Measurements from ENCODE around the gene PRR35. TPM values are rescaled to one million over a fixed set of nuclear protein-coding genes. Genes with fewer than 3 reads are reported as not detected.
A peak's percentile ranks its signal among the peaks of the same experiment; 100 is the strongest.

Gene PRR35
- total and polyA plus RNA-seq, 5 donors from 2014 or later = not detected

DNA sequence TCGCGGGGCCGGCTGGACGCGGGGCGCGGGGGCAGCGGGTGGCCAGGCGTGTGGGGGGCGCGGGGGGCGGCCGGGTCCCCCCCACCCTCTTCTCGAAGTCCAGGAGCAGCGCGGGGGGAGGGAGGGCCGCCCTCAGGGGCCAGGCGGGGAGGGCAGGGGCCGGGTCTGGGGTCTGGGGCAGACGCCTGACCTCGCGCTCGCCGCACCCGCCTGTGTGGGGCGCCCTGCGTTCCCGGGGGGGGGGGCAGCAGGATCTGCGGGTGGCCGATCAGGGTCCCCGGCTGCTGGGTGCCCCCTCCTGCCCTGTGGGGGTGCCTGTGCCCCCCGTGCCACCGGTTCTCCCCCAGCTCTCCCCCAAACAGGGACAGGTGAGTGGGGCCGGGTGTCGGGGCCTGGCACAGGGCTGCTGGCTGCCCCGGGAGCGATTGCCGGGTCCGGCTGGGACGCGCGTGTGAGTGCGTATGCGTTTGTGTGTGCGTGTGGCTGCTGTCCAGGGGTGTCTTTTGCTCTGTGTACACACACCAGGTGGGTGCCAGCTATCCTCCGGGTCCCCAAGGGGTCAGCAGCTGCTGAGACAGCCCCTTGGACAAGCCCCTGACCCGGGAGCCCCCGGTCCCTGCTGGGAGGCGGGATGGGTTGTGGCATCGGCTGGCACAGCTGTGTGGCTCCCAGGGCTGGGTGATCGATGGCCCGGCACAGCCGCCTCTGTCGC, 663 bp downstream of the PRR35 start:
- ATAC-seq (ENCODE audit: low read depth in 2 of 2) (no peak), DNase-seq (no peak)
- no peak overlapping the region for H3K4me3 Mint-ChIP-seq
- no peaks in the 10 kb centered on the region for H3K27me3 ChIP-seq (ENCODE audit: control insufficient read depth, insufficient read depth, low read length)
- H3K4me1 Mint-ChIP-seq = peaks cover 0 to 3% (median 0%) of the 10 kb centered on the region in 4 donors
- no peak overlapping the region for H3K4me3 ChIP-seq (ENCODE audit: low read depth, low read length)
- H3K27ac Mint-ChIP-seq = no peak overlapping the region
- peaks cover 11% of the 10 kb centered on the region for H3K27me3 Mint-ChIP-seq
- H3K9me3 ChIP-seq (ENCODE audit: control insufficient read depth in 2 of 2, low read length in 2 of 2) = no peaks in the 10 kb centered on the region
- H3K27ac ChIP-seq (ENCODE audit: insufficient read depth, low read length, poor library complexity, severe bottlenecking) = no peak overlapping the region
- H3K4me1 ChIP-seq (ENCODE audit: control insufficient read depth, insufficient read depth, low read length, poor library complexity, severe bottlenecking) = peaks cover 3% of the 10 kb centered on the region
- H3K36me3 Mint-ChIP-seq = no peaks in the 10 kb centered on the region
- peaks cover 0 to 3% (median 0%) of the 10 kb centered on the region in 7 donors for H3K9me3 Mint-ChIP-seq
- H3K36me3 ChIP-seq (ENCODE audit: control insufficient read depth, insufficient read depth, low read length) = no peaks in the 10 kb centered on the region

DNA sequence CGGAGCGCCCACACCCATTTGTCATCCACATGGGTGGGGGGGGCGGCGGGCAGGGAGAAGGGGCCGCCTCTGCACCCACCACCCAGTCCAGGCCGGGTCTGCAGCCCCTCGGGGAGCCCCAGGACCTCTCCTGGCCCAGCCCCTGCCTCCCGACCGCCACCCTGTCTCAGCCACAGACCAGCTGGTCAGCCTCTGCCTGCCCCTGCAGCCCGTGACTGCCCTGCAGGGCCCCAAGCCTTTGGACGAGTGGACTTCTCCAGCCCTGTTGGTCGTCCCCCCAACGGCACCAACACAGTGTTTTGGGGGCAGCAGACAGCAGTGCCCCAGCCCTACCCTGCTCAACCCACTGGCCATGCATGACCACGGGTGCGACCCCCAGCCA, 1.2 kb downstream of the PRR35 start:
- Histone ChIP-seq H3K9me3 (ENCODE audit: control insufficient read depth in 2 of 2, low read length in 2 of 2) (no peaks in the 10 kb centered on the region), H3K4me1 (ENCODE audit: control insufficient read depth, insufficient read depth, low read length, poor library complexity, severe bottlenecking) (peaks cover 9% of the 10 kb centered on the region), H3K36me3 (ENCODE audit: control insufficient read depth, insufficient read depth, low read length) (no peaks in the 10 kb centered on the region), H3K27me3 (ENCODE audit: control insufficient read depth, insufficient read depth, low read length) (no peaks in the 10 kb centered on the region), H3K27ac (ENCODE audit: insufficient read depth, low read length, poor library complexity, severe bottlenecking) (no peak overlapping the region), H3K4me3 (ENCODE audit: low read depth, low read length) (no peak overlapping the region)
- peaks cover 11% of the 10 kb centered on the region for H3K27me3 Mint-ChIP-seq
- H3K27ac Mint-ChIP-seq = no peak overlapping the region
- ATAC-seq (ENCODE audit: low read depth in 2 of 2) (no peak), DNase-seq (no peak)
- H3K36me3 Mint-ChIP-seq = no peaks in the 10 kb centered on the region
- H3K4me1 Mint-ChIP-seq = peaks cover 0 to 5% (median 0%) of the 10 kb centered on the region in 4 donors
- no peak overlapping the region for H3K4me3 Mint-ChIP-seq
- peaks cover 0 to 3% (median 0%) of the 10 kb centered on the region in 7 donors for H3K9me3 Mint-ChIP-seq

DNA sequence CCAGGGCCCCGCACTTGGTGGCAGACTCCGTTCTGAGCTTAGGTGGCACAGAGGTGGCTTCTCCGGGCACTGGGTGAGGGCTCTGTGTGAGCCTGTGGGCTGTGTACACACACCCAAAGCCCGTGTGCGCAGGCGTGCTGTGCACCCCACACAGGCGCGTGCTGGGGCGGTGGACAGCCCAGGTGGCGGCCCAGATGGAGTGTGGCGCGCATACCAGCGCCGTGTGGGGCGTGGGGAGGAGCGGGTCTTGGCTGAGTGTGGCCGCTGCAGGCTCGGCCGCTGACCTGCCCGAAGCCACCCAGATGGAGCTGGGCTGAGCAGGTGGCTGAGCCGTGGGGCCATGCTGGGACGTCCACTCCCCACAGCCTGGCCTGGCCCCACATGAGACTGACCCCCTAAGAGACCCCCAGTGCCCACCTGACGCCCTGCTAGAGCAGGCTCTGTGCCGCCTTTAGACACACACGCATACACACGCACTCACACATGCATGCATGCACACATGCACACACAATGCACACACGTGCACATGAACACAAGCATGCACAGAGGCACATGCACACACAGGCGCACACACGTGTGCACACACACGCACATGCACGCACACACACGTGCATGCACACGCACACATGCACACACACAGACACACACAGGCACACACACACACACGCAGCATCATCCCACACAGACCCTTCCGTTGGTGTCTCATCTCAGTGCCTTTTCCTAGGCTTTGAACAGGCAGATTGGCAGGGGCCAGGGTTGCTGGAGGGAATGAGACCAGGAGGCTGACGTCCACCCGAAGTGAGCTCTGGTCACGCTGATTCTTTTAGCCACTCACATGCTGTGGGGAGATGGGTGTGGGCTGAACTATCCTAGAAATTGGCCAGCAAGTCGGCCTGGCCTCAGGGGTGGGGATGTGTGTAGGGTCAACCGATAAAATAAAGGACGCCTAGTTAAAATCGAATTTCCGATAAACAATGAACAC, 2.1 kb downstream of the PRR35 start:
- peaks cover 14% of the 10 kb centered on the region for H3K27me3 Mint-ChIP-seq
- no peak overlapping the region for H3K4me3 ChIP-seq (ENCODE audit: low read depth, low read length)
- peaks cover 0 to 13% (median 4%) of the 10 kb centered on the region in 4 donors for H3K4me1 Mint-ChIP-seq
- H3K4me1 ChIP-seq (ENCODE audit: control insufficient read depth, insufficient read depth, low read length, poor library complexity, severe bottlenecking) = peaks cover 17% of the 10 kb centered on the region
- DNase-seq (no peak), ATAC-seq (ENCODE audit: low read depth in 2 of 2) (no peak)
- H3K9me3 Mint-ChIP-seq = peaks cover 0 to 3% (median 0%) of the 10 kb centered on the region in 7 donors
- H3K36me3 ChIP-seq (ENCODE audit: control insufficient read depth, insufficient read depth, low read length) = no peaks in the 10 kb centered on the region
- H3K9me3 ChIP-seq (ENCODE audit: control insufficient read depth in 2 of 2, low read length in 2 of 2) = no peaks in the 10 kb centered on the region
- H3K4me3 Mint-ChIP-seq = peak overlapping the region in 2 of 4 donors; percentile 35 to 79
- peak overlapping the region in 2 of 3 donors; percentile 38 to 46 for H3K27ac Mint-ChIP-seq
- H3K27me3 ChIP-seq (ENCODE audit: control insufficient read depth, insufficient read depth, low read length) = no peaks in the 10 kb centered on the region
- no peaks in the 10 kb centered on the region for H3K36me3 Mint-ChIP-seq
- no peak overlapping the region for H3K27ac ChIP-seq (ENCODE audit: insufficient read depth, low read length, poor library complexity, severe bottlenecking)

DNA sequence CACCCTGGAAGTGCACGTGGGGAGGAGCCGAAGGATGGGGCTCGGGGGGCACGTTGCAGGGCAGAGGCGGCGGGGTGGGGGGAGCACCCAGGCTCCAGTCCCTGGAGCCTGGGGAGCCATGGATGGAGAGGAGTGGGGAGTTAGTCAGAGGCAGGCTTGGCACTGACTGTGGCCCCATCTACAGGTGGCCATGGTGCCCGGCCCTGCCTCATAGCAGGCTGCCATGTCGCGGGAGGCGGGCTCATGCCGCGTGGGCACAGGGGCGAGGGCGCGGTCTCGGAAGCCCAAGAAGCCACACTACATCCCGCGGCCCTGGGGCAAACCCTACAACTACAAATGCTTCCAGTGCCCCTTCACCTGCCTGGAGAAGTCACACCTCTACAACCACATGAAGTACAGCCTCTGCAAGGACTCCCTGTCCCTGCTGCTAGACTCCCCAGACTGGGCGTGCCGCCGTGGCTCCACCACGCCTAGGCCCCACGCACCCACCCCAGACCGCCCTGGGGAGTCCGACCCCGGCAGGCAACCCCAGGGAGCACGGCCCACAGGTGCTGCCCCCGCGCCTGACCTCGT, 3.0 kb downstream of the PRR35 start:
- H3K9me3 ChIP-seq (ENCODE audit: control insufficient read depth in 2 of 2, low read length in 2 of 2) = no peaks in the 10 kb centered on the region
- DNase-seq = no peak
- no peaks in the 10 kb centered on the region for H3K36me3 Mint-ChIP-seq

DNA sequence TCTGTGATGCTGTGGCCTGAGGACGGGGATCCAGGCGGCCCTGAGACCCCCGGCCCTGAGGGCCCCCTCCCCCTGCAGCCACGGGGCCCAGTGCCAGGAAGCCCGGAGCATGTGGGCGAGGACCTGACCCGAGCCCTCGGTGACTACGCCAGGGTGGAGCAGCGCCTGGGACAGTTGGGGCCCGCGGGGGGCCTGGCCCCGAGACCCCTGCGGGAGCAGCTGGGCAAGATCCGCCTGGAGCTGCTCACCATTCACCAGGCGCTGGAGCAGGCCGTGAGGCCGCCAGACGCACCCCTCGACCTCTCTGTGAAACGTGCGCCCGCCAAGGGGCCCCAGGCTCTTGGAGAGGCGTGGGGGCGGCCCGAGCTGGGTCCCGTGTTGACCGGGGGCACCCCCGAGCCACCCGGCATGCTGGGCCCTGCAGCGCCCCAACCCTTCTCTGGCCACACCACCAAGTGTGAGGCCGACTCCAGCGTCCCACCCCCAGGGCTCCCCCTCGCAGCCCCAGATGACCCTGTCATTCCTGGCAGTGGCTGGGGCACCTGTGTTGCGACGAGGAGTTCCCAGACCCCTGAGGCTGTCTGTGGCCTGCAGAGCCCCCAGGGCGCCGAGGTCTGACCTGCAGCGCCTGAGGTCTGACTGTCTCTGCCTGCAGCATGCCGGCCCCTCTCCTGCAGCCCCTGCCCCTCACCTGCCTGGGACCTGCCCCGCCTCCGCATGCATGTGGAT, 4.7 kb downstream of the PRR35 start:
- H3K4me1 Mint-ChIP-seq = peaks cover 0 to 23% (median 6%) of the 10 kb centered on the region in 4 donors
- DNase-seq (no peak), ATAC-seq (ENCODE audit: low read depth in 2 of 2) (no peak)
- no peak overlapping the region for H3K27ac ChIP-seq (ENCODE audit: insufficient read depth, low read length, poor library complexity, severe bottlenecking)
- H3K4me3 ChIP-seq (ENCODE audit: low read depth, low read length) = no peak overlapping the region
- H3K27me3 Mint-ChIP-seq = peaks cover 4% of the 10 kb centered on the region
- no peaks in the 10 kb centered on the region for H3K36me3 ChIP-seq (ENCODE audit: control insufficient read depth, insufficient read depth, low read length)
- no peaks in the 10 kb centered on the region for H3K27me3 ChIP-seq (ENCODE audit: control insufficient read depth, insufficient read depth, low read length)
- H3K27ac Mint-ChIP-seq = no peak overlapping the region
- H3K4me3 Mint-ChIP-seq = no peak overlapping the region
- H3K4me1 ChIP-seq (ENCODE audit: control insufficient read depth, insufficient read depth, low read length, poor library complexity, severe bottlenecking) = peaks cover 40% of the 10 kb centered on the region
- H3K9me3 Mint-ChIP-seq = peaks cover 0 to 3% (median 0%) of the 10 kb centered on the region in 7 donors
- no peaks in the 10 kb centered on the region for H3K9me3 ChIP-seq (ENCODE audit: control insufficient read depth in 2 of 2, low read length in 2 of 2)
- H3K36me3 Mint-ChIP-seq = no peaks in the 10 kb centered on the region

More for the DNA sequence above, 3.0 kb downstream of the PRR35 start:
- Mint-ChIP-seq H3K9me3 (peaks cover 0 to 3% (median 0%) of the 10 kb centered on the region in 7 donors), H3K4me3 (no peak overlapping the region), H3K27me3 (peaks cover 8% of the 10 kb centered on the region), H3K4me1 (peaks cover 0 to 19% (median 5%) of the 10 kb centered on the region in 4 donors), H3K27ac (no peak overlapping the region)
- H3K36me3 ChIP-seq (ENCODE audit: control insufficient read depth, insufficient read depth, low read length) = no peaks in the 10 kb centered on the region
- H3K27me3 ChIP-seq (ENCODE audit: control insufficient read depth, insufficient read depth, low read length) = no peaks in the 10 kb centered on the region
- no peak for ATAC-seq (ENCODE audit: low read depth in 2 of 2)
- H3K4me1 ChIP-seq (ENCODE audit: control insufficient read depth, insufficient read depth, low read length, poor library complexity, severe bottlenecking) = peaks cover 26% of the 10 kb centered on the region
- no peak overlapping the region for H3K4me3 ChIP-seq (ENCODE audit: low read depth, low read length)
- no peak overlapping the region for H3K27ac ChIP-seq (ENCODE audit: insufficient read depth, low read length, poor library complexity, severe bottlenecking)

DNA sequence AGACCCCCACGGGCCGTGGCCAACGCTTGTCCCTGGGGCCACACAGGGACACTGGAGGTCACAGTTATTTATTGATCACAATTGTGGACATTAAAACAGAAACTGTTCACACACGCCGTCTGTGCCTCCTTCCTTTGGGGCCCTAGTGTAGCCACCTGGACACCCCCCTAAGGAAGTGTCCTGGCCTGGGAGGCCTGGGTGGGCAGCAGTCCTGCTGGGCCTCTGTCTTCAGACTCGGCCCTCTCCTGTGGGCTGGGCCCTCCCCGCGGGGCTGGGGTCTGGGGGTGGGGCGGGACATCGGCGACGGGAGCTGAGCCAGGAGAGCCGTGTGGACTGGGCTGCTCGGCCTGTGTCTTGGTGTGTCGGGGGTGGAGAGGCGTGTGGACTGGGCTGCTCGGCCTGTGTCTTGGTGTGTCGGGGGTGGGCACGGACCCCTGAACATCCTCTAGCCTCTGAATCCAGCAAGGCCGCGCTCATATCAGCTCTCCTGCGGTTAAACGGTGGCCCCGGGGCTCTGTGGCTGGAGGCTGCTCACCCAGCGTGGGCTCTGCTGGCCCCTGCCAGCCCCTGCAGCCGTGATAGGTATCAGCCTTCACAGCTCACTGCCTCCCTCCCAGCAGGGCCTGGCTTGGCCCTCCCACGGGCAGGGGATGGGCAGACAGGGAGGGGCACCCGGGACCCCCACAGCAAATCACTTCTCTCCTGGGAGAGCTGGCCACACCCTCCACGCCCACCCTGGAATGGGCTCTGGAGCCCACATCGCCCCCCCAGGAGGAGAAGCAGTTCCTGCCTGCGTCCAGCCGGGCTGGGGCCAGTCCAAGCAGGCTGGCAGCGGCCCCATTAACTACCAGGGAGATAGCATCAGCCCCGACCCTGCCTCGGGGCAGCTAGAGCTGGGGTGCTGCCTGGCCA, 5.5 kb downstream of the PRR35 start:
- no peak for DNase-seq
- peaks cover 0 to 29% (median 9%) of the 10 kb centered on the region in 4 donors for H3K4me1 Mint-ChIP-seq
- H3K27me3 ChIP-seq (ENCODE audit: control insufficient read depth, insufficient read depth, low read length) = no peaks in the 10 kb centered on the region
- H3K9me3 ChIP-seq (ENCODE audit: control insufficient read depth in 2 of 2, low read length in 2 of 2) = no peaks in the 10 kb centered on the region
- peak overlapping the region in 1 of 4 donors; percentile 32 for H3K4me3 Mint-ChIP-seq
- H3K4me3 ChIP-seq (ENCODE audit: low read depth, low read length) = no peak overlapping the region
- no peak overlapping the region for H3K27ac Mint-ChIP-seq
- H3K36me3 ChIP-seq (ENCODE audit: control insufficient read depth, insufficient read depth, low read length) = no peaks in the 10 kb centered on the region
- H3K4me1 ChIP-seq (ENCODE audit: control insufficient read depth, insufficient read depth, low read length, poor library complexity, severe bottlenecking) = peaks cover 47% of the 10 kb centered on the region
- H3K27ac ChIP-seq (ENCODE audit: insufficient read depth, low read length, poor library complexity, severe bottlenecking) = peak overlapping the region; percentile 55
- peaks cover 4% of the 10 kb centered on the region for H3K27me3 Mint-ChIP-seq
- H3K36me3 Mint-ChIP-seq = no peaks in the 10 kb centered on the region
- H3K9me3 Mint-ChIP-seq = peaks cover 0 to 3% (median 0%) of the 10 kb centered on the region in 7 donors
- ATAC-seq (ENCODE audit: low read depth in 2 of 2) = no peak

Measured in CD4-positive, CD25-positive, alpha-beta regulatory T cell (primary cell).